ENCODE measurements around the gene ACOT7.

The ACOT7 gene

DNA sequence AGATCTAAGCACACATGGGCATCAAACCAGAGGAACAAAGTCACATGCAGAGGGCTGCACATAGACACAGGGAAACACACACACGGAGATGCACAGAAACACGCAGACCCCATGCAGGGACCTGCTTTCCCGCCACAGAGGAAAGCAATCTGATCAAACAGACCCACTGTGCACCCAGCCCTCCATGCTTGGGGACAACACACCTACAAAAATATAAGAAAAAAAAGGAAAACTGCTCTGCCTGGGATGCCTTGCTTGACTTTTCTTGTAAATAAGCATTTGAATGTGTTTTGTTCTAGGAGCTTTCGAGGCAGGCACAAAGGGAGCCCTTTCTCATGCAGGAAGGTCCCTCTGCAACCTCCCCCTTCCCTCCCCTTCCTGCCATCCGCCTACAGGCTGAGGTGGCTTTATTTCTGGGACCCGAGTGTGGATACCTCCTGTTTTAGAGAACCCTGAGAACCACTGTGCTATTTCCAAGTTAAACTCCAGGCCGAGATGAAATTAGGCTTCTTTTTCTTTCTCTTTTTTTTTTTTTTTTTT is 154.3 kb downstream of the ACOT7 start:
- TF ChIP-seq GABPA (IDR thresholded peaks at IDR 0.05; ENCODE audit: low read depth) (no peak), SPI1 (IDR thresholded peaks at IDR 0.05; ENCODE audit: borderline replicate concordance, low read depth) (no peak), CTCF (IDR thresholded peaks at IDR 0.05; ENCODE audit: insufficient read depth, low read length) (no peak), POLR2AphosphoS5 (IDR thresholded peaks at IDR 0.05; ENCODE audit: low read depth) (no peak), REST (IDR thresholded peaks at IDR 0.05; ENCODE audit: insufficient replicate concordance, low read depth) (no peak)
- Histone ChIP-seq H3K27ac (replicated peaks) (no peak overlapping the region), H3K4me3 (replicated peaks; ENCODE audit: insufficient read depth, low read length) (no peak overlapping the region), H3K27me3 (ENCODE audit: insufficient read depth, poor library complexity, severe bottlenecking) (peaks cover 42% of the 10 kb centered on the region)
- DNase-seq (ENCODE audit: low read depth in 1 of 2, low spot score in 1 of 2), result no peak

DNA sequence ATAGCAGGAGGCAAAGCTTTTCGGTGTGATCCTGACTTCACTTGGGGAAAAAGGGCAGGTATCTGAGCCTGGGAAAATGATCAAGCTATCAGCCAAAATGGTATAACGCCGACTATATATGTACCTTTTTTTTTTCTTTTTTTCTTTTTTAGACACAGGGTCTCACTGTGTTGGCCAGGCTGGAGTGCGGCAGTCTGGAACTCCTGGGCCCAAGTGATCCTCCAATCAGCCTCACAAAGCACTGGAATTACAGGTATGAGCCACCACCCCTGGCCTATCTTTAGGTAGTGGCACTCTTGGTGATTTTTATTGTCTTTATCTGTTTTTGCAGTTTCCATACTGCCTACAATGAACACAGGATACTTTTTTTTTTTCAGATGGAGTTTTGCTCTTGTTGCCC is 156.5 kb downstream of the ACOT7 start:
- peaks cover 25% of the 10 kb centered on the region for H3K27me3 ChIP-seq (ENCODE audit: insufficient read depth, poor library complexity, severe bottlenecking)
- DNase-seq (ENCODE audit: low read depth in 1 of 2, low spot score in 1 of 2), result no peak
- TF ChIP-seq GABPA (IDR thresholded peaks at IDR 0.05; ENCODE audit: low read depth) (no peak), CTCF (IDR thresholded peaks at IDR 0.05; ENCODE audit: insufficient read depth, low read length) (no peak), SPI1 (IDR thresholded peaks at IDR 0.05; ENCODE audit: borderline replicate concordance, low read depth) (no peak), REST (IDR thresholded peaks at IDR 0.05; ENCODE audit: insufficient replicate concordance, low read depth) (no peak), POLR2AphosphoS5 (IDR thresholded peaks at IDR 0.05; ENCODE audit: low read depth) (no peak)
- no peak overlapping the region for H3K4me3 ChIP-seq (replicated peaks; ENCODE audit: insufficient read depth, low read length)
- H3K27ac ChIP-seq (replicated peaks), result no peak overlapping the region

DNA sequence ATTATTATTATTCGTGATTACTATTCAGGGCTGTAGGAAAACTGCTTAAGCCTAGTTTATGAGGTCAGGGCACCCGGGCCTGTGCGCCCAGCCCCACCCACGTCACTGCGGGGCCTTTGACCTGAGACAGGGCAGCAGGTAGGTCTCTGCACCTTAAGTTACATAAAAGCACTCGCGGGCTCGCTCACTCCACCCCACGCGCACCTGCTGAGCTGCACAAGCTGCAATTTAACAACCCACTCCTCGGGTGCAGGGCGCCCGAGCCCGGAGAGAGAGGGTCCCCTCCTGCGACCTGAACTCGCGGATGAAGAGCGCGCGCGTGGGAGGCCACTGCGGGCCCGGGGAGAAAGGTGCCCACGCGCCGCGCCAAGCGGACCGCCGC is 158.3 kb downstream of the ACOT7 start:
- DNase-seq (ENCODE audit: low read depth in 1 of 2, low spot score in 1 of 2), result no peak
- Histone ChIP-seq H3K27ac (replicated peaks) (peak overlapping the region; percentile 66), H3K27me3 (ENCODE audit: insufficient read depth, poor library complexity, severe bottlenecking) (peaks cover 8% of the 10 kb centered on the region), H3K4me3 (replicated peaks; ENCODE audit: insufficient read depth, low read length) (peak overlapping the region; percentile 91)
- TF ChIP-seq CTCF (IDR thresholded peaks at IDR 0.05; ENCODE audit: insufficient read depth, low read length) (no peak), POLR2AphosphoS5 (IDR thresholded peaks at IDR 0.05; ENCODE audit: low read depth) (no peak), GABPA (IDR thresholded peaks at IDR 0.05; ENCODE audit: low read depth) (no peak), SPI1 (IDR thresholded peaks at IDR 0.05; ENCODE audit: borderline replicate concordance, low read depth) (no peak), REST (IDR thresholded peaks at IDR 0.05; ENCODE audit: insufficient replicate concordance, low read depth) (peak; percentile 24)

Data from HL-60 (cell line).